H1 (cell line): ENCODE data around the gene RBM17. TPM values are rescaled to one million over a fixed set of nuclear protein-coding genes. Genes with fewer than 3 reads are reported as not detected.

Experiments
- BCL11A ChIP-seq, 2 experiments: IDR thresholded peaks; one replicate each; pipeline ENCODE4 v1.6.1; 2011; ENCODE audit warnings: low read depth in 2 of 2, low read length in 2 of 2, mild to moderate bottlenecking in 2 of 2
- CBX5 ChIP-seq: fragments of 300-800, 300-1000 bp; sonication (generic); IDR thresholded peaks from 2 replicates; pipeline ENCODE4 v1.7.1; 2016; ENCODE audit warnings: antibody characterized with exemption, low read length, low read depth
- EP300 ChIP-seq, 2 experiments: IDR thresholded peaks; 1 replicate in 1 of 2; 2 replicates in 1 of 2; pipeline ENCODE4 v1.6.1; 2011 to 2012; ENCODE audit warnings: low read depth in 2 of 2, low read length in 2 of 2, mild to moderate bottlenecking in 2 of 2, borderline replicate concordance in 1 of 2, inconsistent platforms in 1 of 2, moderate library complexity in 1 of 2
- JUND ChIP-seq: IDR thresholded peaks from 2 replicates; pipeline ENCODE4 v1.6.1; 2011; ENCODE audit warnings: mild to moderate bottlenecking, improper control_type of control experiment, low read length
- PHF8 ChIP-seq: fragments of 200-600 bp; sonication (generic); conservative IDR thresholded peaks from 2 replicates; pipeline ENCODE4 v1.7.1; 2012; ENCODE audit warnings: low read depth, mild to moderate bottlenecking, inconsistent platforms, low read length, moderate library complexity
- POLR2A ChIP-seq, 2 experiments: IDR thresholded peaks; 1 replicate in 1 of 2; 2 replicates in 1 of 2; pipeline ENCODE4 v1.6.1; 2011; ENCODE audit warnings: low read depth in 2 of 2, low read length in 2 of 2, mild to moderate bottlenecking in 2 of 2; ENCODE audit errors: control extremely low read depth in 1 of 2
- SP4 ChIP-seq: IDR thresholded peaks from 2 replicates; pipeline ENCODE4 v1.6.1; 2012; ENCODE audit warnings: low read length, inconsistent platforms
- polyA plus RNA-seq, 7 experiments: library from polyadenylated mRNA; depleted of rRNA in 3 of 7; stranded (reverse) in 5 of 7; unstranded in 2 of 7; fragments of >200 nt in 5 of 7; fragments of 200-250 nt in 2 of 7; gene quantifications; 1 replicate in 5 of 7; 2 replicates in 1 of 7; 4 replicates in 1 of 7; pipeline versions ENCODE4 v1.2.1 to v1.2.3, GENCODE V29; 2011 to 2013; ENCODE audit warnings: missing spikeins in 2 of 7, mixed read lengths in 2 of 7
- total RNA-seq: library from RNA; stranded (reverse); fragmentation: NEBNext Ultra II Directional; extraction: Animal tissue kit (Norgen Biotek cat#: 25700); gene quantifications from 2 replicates; pipeline ENCODE4 v1.2.1, GENCODE V29; 2021
- TF ChIP-seq, protein P1 (sequence below): IDR thresholded peaks from 2 replicates; pipeline ENCODE4 v1.6.1; 2011; ENCODE audit warnings: low read length, improper control_type of control experiment

The RBM17 gene
- total and polyA plus RNA-seq, 2 of the 8 experiments (the other 6 are each of a cell fraction or from before 2014, with no cell fraction given), result 15.7 to 128 TPM

- TF ChIP-seq JUND (no peak), PHF8 (no peak), SP4 (no peak), CBX5 (no peak), POLR2A (IDR thresholded peaks at IDR 0.05; ENCODE audit: control extremely low read depth in 1 of 2, low read depth in 2 of 2, low read length in 2 of 2) (no peak), BCL11A (IDR thresholded peaks at IDR 0.05; ENCODE audit: low read depth in 2 of 2, low read length in 2 of 2) (no peak), EP300 (IDR thresholded peaks at IDR 0.05; ENCODE audit: borderline replicate concordance in 1 of 2, low read depth in 2 of 2, low read length in 2 of 2) (no peak)
- TF ChIP-seq, protein P1, sequence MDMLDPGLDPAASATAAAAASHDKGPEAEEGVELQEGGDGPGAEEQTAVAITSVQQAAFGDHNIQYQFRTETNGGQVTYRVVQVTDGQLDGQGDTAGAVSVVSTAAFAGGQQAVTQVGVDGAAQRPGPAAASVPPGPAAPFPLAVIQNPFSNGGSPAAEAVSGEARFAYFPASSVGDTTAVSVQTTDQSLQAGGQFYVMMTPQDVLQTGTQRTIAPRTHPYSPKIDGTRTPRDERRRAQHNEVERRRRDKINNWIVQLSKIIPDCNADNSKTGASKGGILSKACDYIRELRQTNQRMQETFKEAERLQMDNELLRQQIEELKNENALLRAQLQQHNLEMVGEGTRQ, result no peak
Measured at GRCh38 chr10:6080417-6080973, 8.3 kb upstream of the RBM17 start (continued).
